Measurements from ENCODE around the gene POLR2A. TPM values are rescaled to one million over a fixed set of nuclear protein-coding genes. Genes with fewer than 3 reads are reported as not detected.

POLR2A gene
- total and polyA plus RNA-seq, 7 experiments from 2014 or later, result 43.6 to 501 (median 173) TPM

DNA sequence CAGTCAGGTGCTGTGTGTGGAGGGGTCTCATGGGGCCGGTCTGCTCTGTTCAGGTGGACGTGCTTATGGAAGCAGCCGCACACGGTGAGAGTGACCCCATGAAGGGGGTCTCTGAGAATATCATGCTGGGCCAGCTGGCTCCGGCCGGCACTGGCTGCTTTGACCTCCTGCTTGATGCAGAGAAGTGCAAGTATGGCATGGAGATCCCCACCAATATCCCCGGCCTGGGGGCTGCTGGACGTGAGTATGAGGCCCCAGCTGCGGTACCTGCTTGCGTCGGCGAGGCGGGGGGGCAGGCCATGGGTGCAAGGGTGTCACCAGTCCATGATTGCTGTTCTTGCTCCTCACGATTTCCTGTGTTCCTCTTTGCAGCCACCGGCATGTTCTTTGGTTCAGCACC lies 27.9 kb downstream of the POLR2A start:
- Mint-ChIP-seq H3K9me3 (no peaks in the 10 kb centered on the region), H3K36me3 (peaks cover 4 to 31% (median 12%) of the 10 kb centered on the region in 5 donors), H3K27me3 (no peaks in the 10 kb centered on the region), H3K4me3 (no peak overlapping the region), H3K4me1 (peaks cover 0 to 7% (median 0%) of the 10 kb centered on the region in 7 donors), H3K27ac (no peak overlapping the region)
- Histone ChIP-seq H3K36me3 (ENCODE audit: control insufficient read depth in 2 of 3, insufficient read depth in 3 of 3, low read length in 3 of 3) (peaks cover 6 to 71% (median 18%) of the 10 kb centered on the region in 3 experiments), H3K27me3 (ENCODE audit: control insufficient read depth in 2 of 2, insufficient read depth in 2 of 2, low read length in 2 of 2) (no peaks in the 10 kb centered on the region), H3K4me3 (ENCODE audit: low read length) (no peak overlapping the region), H3K9me3 (ENCODE audit: control insufficient read depth in 2 of 3, low read length in 3 of 3) (no peaks in the 10 kb centered on the region), H3K4me1 (ENCODE audit: control insufficient read depth in 2 of 2, insufficient read depth in 2 of 2, low read length in 2 of 2) (no peaks in the 10 kb centered on the region), H3K27ac (ENCODE audit: low read depth, low read length) (no peak overlapping the region)
- DNase-seq (no peak), ATAC-seq (no peak)
- intact Hi-C loops (cut with micrococcal nuclease), result loop anchor here in 1 of 2 donors (5.0 kb wide), 1 partner anchor 35 kb away; the partner anchor contains the start of gene TNFSF12
- CTCF ChIA-PET, result interaction anchor here (3.2 kb wide), 1 partner anchor 35 kb away, joined by 11 read pairs; no protein-coding TSS in a partner anchor
- POLR2A ChIA-PET, result interaction anchor here (1.0 to 2.0 kb wide), 3 partner anchors 27 to 49 kb away, joined by 3 to 6 read pairs (median 4); partner anchors contain the start of genes POLR2A and TNFSF12

GRCh38 chr17:7512824-7513540 lies 28.8 kb downstream of the POLR2A start:
- intact Hi-C loops (cut with micrococcal nuclease), result loop anchor here in 1 of 2 donors (5.0 kb wide), 1 partner anchor 34 kb away; the partner anchor contains the start of gene TNFSF12
- H3K4me1 Mint-ChIP-seq, result peaks cover 0 to 7% (median 0%) of the 10 kb centered on the region in 7 donors
- Histone ChIP-seq H3K36me3 (ENCODE audit: control insufficient read depth in 2 of 3, insufficient read depth in 3 of 3, low read length in 3 of 3) (peaks cover 6 to 64% (median 14%) of the 10 kb centered on the region in 3 experiments), H3K27ac (ENCODE audit: low read depth, low read length) (no peak overlapping the region), H3K9me3 (ENCODE audit: control insufficient read depth in 2 of 3, low read length in 3 of 3) (no peaks in the 10 kb centered on the region), H3K27me3 (ENCODE audit: control insufficient read depth in 2 of 2, insufficient read depth in 2 of 2, low read length in 2 of 2) (no peaks in the 10 kb centered on the region), H3K4me1 (ENCODE audit: control insufficient read depth in 2 of 2, insufficient read depth in 2 of 2, low read length in 2 of 2) (no peaks in the 10 kb centered on the region), H3K4me3 (ENCODE audit: low read length) (no peak overlapping the region)
- peaks cover 4 to 30% (median 12%) of the 10 kb centered on the region in 5 donors for H3K36me3 Mint-ChIP-seq
- no peak for DNase-seq
- H3K4me3 Mint-ChIP-seq, result peak overlapping the region in 1 of 10 donors; percentile 48
- CTCF ChIA-PET, result interaction anchor here (0.7 to 4.4 kb wide), 19 partner anchors 10 to 223 kb away, joined by 3 to 86 read pairs (median 4); partner anchors contain the start of genes CHRNB1, SENP3, SOX15 and TMEM102
- H3K27me3 Mint-ChIP-seq, result no peaks in the 10 kb centered on the region
- no peak for ATAC-seq
- peak overlapping the region in 1 of 9 donors; percentile 19 for H3K27ac Mint-ChIP-seq
- POLR2A ChIA-PET, result interaction anchor here (0.8 to 5.3 kb wide), 5 partner anchors 28 to 173 kb away, joined by 3 to 45 read pairs (median 5); partner anchors contain the start of genes POLR2A, SENP3 and ZBTB4
- H3K9me3 Mint-ChIP-seq, result no peaks in the 10 kb centered on the region

DNA sequence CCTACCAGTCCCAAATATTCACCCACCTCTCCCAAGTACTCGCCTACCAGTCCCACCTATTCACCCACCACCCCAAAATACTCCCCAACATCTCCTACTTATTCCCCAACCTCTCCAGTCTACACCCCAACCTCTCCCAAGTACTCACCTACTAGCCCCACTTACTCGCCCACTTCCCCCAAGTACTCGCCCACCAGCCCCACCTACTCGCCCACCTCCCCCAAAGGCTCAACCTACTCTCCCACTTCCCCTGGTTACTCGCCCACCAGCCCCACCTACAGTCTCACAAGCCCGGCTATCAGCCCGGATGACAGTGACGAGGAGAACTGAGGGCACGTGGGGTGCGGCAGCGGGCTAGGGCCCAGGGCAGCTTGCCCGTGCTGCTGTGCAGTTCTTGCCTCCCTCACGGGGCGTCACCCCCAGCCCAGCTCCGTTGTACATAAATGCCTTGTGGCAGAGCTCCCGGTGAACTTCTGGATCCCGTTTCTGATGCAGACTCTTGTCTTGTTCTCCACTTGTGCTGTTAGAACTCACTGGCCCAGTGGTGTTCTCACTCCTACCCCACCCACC lies 29.8 kb downstream of the POLR2A start:
- peaks cover 1 to 26% (median 12%) of the 10 kb centered on the region in 5 donors for H3K36me3 Mint-ChIP-seq
- POLR2A ChIA-PET, result interaction anchor here (0.6 to 5.3 kb wide), 10 partner anchors 34 to 343 kb away, joined by 3 to 45 read pairs (median 4); partner anchors contain the start of genes SENP3, TMEM102, TP53 and ZBTB4
- H3K9me3 Mint-ChIP-seq, result no peaks in the 10 kb centered on the region
- no peak overlapping the region for H3K4me3 Mint-ChIP-seq
- DNase-seq, result peak in 1 of 9 donors; percentile 9
- H3K27me3 ChIP-seq (ENCODE audit: control insufficient read depth in 2 of 2, insufficient read depth in 2 of 2, low read length in 2 of 2), result no peaks in the 10 kb centered on the region
- H3K4me1 ChIP-seq (ENCODE audit: control insufficient read depth in 2 of 2, insufficient read depth in 2 of 2, low read length in 2 of 2), result no peaks in the 10 kb centered on the region
- ATAC-seq, result no peak
- peaks cover 0 to 7% (median 0%) of the 10 kb centered on the region in 7 donors for H3K4me1 Mint-ChIP-seq
- no peaks in the 10 kb centered on the region for H3K9me3 ChIP-seq (ENCODE audit: control insufficient read depth in 2 of 3, low read length in 3 of 3)
- CTCF ChIA-PET, result interaction anchor here (0.6 to 4.4 kb wide), 25 partner anchors 9 to 272 kb away, joined by 3 to 86 read pairs (median 3); partner anchors contain the start of genes CHRNB1, MPDU1, SENP3 and SOX15
- no peaks in the 10 kb centered on the region for H3K27me3 Mint-ChIP-seq
- H3K27ac ChIP-seq (ENCODE audit: low read depth, low read length), result no peak overlapping the region
- H3K27ac Mint-ChIP-seq, result peak overlapping the region in 3 of 9 donors; percentile 22 to 71 (median 30)
- peaks cover 6 to 54% (median 13%) of the 10 kb centered on the region in 3 experiments for H3K36me3 ChIP-seq (ENCODE audit: control insufficient read depth in 2 of 3, insufficient read depth in 3 of 3, low read length in 3 of 3)
- intact Hi-C loops (cut with micrococcal nuclease), result loop anchor here (1.0 to 5.0 kb wide), 4 partner anchors 33 to 174 kb away; partner anchors contain the start of genes SENP3 (in 2 of the 2), TNFSF12 (in 1 of the 2) and WRAP53 (in 1 of the 2)
- H3K4me3 ChIP-seq (ENCODE audit: low read length), result no peak overlapping the region

DNA sequence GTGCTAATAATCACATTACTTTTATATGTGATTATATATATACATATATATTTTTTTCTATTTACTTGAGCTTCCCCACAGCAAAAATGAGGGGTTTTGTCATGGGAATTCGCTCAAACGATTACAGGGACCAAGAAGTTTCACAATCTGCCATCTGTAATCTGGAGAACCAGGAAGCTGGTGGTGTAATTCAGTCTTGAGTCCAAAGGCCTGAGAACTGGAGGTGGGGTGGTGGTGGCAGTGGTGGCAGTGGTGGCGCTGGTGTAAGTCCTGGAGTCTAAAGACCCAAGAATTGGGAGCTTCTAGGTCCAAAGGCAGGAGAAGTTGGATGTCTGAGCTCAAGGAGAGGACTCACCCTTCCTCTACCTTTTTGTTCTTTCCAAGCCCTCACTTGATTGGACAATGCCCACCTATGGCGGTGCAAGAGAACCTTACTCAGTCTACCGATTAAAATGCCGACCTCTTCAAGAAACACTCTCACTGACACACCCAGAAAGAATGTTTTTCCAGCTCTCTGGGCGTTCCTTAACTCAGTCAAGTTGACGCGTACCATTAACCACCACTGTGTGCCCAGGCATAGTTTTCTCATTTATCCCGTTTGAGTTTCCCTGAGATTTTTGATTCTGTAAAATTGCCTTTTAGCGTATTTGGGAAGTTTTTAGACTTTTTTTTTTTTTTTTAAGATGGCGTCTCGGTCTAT lies 31.9 kb downstream of the POLR2A start:
- peak overlapping the region in 3 of 9 donors; percentile 12 to 74 (median 45) for H3K27ac Mint-ChIP-seq
- POLR2A ChIA-PET, result interaction anchor here (0.6 to 5.3 kb wide), 6 partner anchors 40 to 91 kb away, joined by 3 to 45 read pairs (median 4); partner anchors contain the start of genes SENP3, SPEM2 and TNFSF13
- intact Hi-C loops (cut with micrococcal nuclease), result no loop called here

GRCh38 chr17:7523033-7523432 lies 38.9 kb downstream of the POLR2A start:
- Mint-ChIP-seq H3K4me3 (no peak overlapping the region), H3K36me3 (no peaks in the 10 kb centered on the region), H3K27ac (peak overlapping the region in 4 of 9 donors; percentile 42 to 84 (median 51)), H3K9me3 (peaks cover 0 to 11% (median 0%) of the 10 kb centered on the region in 11 donors), H3K4me1 (peaks cover 3 to 6% (median 5%) of the 10 kb centered on the region in 7 donors), H3K27me3 (peaks cover 0 to 2% (median 0%) of the 10 kb centered on the region in 5 donors)
- Histone ChIP-seq H3K4me1 (ENCODE audit: control insufficient read depth in 2 of 2, insufficient read depth in 2 of 2, low read length in 2 of 2) (no peaks in the 10 kb centered on the region), H3K27me3 (ENCODE audit: control insufficient read depth in 2 of 2, insufficient read depth in 2 of 2, low read length in 2 of 2) (no peaks in the 10 kb centered on the region), H3K4me3 (ENCODE audit: low read length) (no peak overlapping the region), H3K9me3 (ENCODE audit: control insufficient read depth in 2 of 3, low read length in 3 of 3) (no peaks in the 10 kb centered on the region), H3K36me3 (ENCODE audit: control insufficient read depth in 2 of 3, insufficient read depth in 3 of 3, low read length in 3 of 3) (no peaks in the 10 kb centered on the region), H3K27ac (ENCODE audit: low read depth, low read length) (no peak overlapping the region)
- ATAC-seq (peak; percentile 64), DNase-seq (peak in 8 of 9 donors; percentile 34 to 58 (median 48))
- intact Hi-C loops (cut with micrococcal nuclease), result loop anchor here (1.0 to 2.0 kb wide), 5 partner anchors 26 to 165 kb away; partner anchors contain the start of genes SENP3 (in 2 of the 2), TNFSF12 (in 1 of the 2) and WRAP53 (in 1 of the 2)
- POLR2A ChIA-PET, result interaction anchor here (0.6 to 0.9 kb wide), 2 partner anchors 15 to 49 kb away, joined by 3 to 4 read pairs; no protein-coding TSS in a partner anchor
- CTCF ChIA-PET, result interaction anchor here (0.7 to 4.4 kb wide), 9 partner anchors 8 to 64 kb away, joined by 3 to 45 read pairs (median 3); partner anchors contain the start of genes SENP3, TNFSF12 and TNFSF13

More for the DNA sequence above, 31.9 kb downstream of the POLR2A start:
- CTCF ChIA-PET, result interaction anchor here (0.6 to 4.4 kb wide), 9 partner anchors 9 to 171 kb away, joined by 3 to 86 read pairs (median 4); partner anchors contain the start of genes SENP3, TNFSF13, TP53 and WRAP53
- Histone ChIP-seq H3K36me3 (ENCODE audit: control insufficient read depth in 2 of 3, insufficient read depth in 3 of 3, low read length in 3 of 3) (peaks cover 5 to 33% (median 6%) of the 10 kb centered on the region in 3 experiments), H3K4me3 (ENCODE audit: low read length) (no peak overlapping the region), H3K27ac (ENCODE audit: low read depth, low read length) (no peak overlapping the region), H3K4me1 (ENCODE audit: control insufficient read depth in 2 of 2, insufficient read depth in 2 of 2, low read length in 2 of 2) (no peaks in the 10 kb centered on the region), H3K9me3 (ENCODE audit: control insufficient read depth in 2 of 3, low read length in 3 of 3) (no peaks in the 10 kb centered on the region), H3K27me3 (ENCODE audit: control insufficient read depth in 2 of 2, insufficient read depth in 2 of 2, low read length in 2 of 2) (no peaks in the 10 kb centered on the region)
- Mint-ChIP-seq H3K4me1 (peaks cover 0 to 7% (median 0%) of the 10 kb centered on the region in 7 donors), H3K27me3 (no peaks in the 10 kb centered on the region), H3K9me3 (no peaks in the 10 kb centered on the region), H3K36me3 (peaks cover 0 to 17% (median 6%) of the 10 kb centered on the region in 5 donors), H3K4me3 (no peak overlapping the region)
- ATAC-seq, result no peak
- DNase-seq, result no peak
